GM10266 (cell line): ENCODE measurements around the gene USP19.

ENCODE experiments used
- DNase-seq: peaks from one replicate; pipeline ENCODE4 v3.0.0; 2012; ENCODE audit errors: extremely low spot score
- TF ChIP-seq, protein P1 (sequence below): IDR thresholded peaks from 2 replicates; pipeline ENCODE4 v1.5.1; 2012; ENCODE audit warnings: mild to moderate bottlenecking, low read depth; ENCODE audit not compliant: control insufficient read depth, insufficient read depth; ENCODE audit errors: missing control alignments

The USP19 gene, protein sequence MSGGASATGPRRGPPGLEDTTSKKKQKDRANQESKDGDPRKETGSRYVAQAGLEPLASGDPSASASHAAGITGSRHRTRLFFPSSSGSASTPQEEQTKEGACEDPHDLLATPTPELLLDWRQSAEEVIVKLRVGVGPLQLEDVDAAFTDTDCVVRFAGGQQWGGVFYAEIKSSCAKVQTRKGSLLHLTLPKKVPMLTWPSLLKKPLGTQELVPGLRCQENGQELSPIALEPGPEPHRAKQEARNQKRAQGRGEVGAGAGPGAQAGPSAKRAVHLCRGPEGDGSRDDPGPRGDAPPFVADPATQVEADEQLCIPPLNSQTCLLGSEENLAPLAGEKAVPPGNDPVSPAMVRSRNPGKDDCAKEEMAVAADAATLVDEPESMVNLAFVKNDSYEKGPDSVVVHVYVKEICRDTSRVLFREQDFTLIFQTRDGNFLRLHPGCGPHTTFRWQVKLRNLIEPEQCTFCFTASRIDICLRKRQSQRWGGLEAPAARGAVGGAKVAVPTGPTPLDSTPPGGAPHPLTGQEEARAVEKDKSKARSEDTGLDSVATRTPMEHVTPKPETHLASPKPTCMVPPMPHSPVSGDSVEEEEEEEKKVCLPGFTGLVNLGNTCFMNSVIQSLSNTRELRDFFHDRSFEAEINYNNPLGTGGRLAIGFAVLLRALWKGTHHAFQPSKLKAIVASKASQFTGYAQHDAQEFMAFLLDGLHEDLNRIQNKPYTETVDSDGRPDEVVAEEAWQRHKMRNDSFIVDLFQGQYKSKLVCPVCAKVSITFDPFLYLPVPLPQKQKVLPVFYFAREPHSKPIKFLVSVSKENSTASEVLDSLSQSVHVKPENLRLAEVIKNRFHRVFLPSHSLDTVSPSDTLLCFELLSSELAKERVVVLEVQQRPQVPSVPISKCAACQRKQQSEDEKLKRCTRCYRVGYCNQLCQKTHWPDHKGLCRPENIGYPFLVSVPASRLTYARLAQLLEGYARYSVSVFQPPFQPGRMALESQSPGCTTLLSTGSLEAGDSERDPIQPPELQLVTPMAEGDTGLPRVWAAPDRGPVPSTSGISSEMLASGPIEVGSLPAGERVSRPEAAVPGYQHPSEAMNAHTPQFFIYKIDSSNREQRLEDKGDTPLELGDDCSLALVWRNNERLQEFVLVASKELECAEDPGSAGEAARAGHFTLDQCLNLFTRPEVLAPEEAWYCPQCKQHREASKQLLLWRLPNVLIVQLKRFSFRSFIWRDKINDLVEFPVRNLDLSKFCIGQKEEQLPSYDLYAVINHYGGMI (N-terminal part only)

DNA sequence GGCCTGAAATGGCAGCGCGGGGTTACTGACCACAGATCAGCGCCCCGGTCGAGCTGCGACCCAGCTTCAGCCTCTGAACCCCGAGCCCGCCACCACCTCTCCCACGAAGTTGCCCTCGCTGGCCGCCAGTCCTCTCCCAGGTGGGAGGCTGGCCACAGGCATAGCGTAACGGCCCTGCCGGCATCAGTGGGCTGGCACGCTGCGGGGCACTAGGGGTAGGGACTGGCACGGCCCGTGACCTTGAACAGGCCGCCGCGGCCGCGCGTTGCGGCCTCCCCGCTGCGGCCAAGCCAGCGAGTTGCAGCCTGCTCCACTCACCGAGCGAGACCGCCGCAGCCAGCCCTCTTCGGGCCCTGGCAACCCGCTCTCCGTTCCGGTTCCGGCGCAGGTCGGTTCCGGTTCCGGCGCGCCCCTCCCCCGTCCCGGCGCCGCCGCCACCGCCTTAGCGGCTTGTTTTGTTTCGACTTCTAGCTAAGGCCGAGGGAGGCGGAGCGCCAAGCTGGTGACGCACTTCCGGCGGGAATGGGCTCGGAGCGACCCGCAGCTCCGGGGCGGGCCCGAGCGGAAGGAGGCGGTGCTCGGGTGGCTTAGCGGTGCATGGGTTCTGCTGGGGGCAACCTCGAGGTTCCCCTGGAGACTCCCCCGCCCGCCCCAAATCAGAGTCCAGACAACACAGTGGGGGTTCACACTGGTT is at the start of gene USP19:
TSS of gene USP19 (minus strand) at position 386 of the 694 bp plus-strand sequence. CDS start 1,678 bp downstream, outside the sequence.
- TF ChIP-seq, protein P1, sequence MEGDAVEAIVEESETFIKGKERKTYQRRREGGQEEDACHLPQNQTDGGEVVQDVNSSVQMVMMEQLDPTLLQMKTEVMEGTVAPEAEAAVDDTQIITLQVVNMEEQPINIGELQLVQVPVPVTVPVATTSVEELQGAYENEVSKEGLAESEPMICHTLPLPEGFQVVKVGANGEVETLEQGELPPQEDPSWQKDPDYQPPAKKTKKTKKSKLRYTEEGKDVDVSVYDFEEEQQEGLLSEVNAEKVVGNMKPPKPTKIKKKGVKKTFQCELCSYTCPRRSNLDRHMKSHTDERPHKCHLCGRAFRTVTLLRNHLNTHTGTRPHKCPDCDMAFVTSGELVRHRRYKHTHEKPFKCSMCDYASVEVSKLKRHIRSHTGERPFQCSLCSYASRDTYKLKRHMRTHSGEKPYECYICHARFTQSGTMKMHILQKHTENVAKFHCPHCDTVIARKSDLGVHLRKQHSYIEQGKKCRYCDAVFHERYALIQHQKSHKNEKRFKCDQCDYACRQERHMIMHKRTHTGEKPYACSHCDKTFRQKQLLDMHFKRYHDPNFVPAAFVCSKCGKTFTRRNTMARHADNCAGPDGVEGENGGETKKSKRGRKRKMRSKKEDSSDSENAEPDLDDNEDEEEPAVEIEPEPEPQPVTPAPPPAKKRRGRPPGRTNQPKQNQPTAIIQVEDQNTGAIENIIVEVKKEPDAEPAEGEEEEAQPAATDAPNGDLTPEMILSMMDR = no peak
- peak; percentile 97 for DNase-seq

DNA sequence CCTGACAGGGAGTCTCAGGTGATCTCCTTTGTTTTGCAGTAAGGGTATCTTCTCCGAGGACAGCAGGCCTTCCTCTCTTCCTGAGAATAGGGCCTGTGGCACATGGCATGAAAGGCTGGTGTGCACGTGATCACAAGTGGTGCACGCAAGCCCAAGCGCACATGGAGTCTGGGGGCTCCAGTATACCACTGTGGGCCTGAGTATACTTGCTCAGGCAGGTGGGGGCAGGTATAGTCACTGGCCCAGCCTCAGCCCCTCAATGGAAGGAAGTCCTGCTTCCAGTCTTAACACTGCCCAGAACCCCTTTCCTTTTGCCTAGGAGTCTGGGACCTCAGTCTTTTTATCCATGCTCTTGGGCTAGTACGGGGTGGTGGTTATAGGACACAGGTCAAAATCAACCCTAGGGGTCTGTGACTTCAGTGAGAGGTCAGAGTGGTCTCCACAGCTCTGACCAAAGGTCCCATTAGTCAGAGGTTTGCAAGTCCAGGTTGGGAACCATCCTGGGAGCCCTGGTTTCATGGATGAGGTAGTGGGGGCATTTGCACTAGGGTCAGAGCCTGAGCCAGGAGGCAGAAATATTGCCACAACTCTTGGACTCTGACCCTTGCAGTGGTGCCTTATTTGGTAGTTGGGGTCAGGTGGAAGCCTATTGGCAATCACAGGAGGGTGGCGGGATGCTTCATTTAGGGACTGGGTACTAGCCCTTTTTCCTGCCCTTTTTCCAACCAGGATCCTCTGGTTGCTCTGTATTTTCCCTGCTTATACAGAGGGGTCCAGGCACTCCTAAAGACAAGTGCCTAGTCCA is 46.3 kb upstream of the USP19 start:
- no peak for DNase-seq
- TF ChIP-seq, protein P1 = no peak

DNA sequence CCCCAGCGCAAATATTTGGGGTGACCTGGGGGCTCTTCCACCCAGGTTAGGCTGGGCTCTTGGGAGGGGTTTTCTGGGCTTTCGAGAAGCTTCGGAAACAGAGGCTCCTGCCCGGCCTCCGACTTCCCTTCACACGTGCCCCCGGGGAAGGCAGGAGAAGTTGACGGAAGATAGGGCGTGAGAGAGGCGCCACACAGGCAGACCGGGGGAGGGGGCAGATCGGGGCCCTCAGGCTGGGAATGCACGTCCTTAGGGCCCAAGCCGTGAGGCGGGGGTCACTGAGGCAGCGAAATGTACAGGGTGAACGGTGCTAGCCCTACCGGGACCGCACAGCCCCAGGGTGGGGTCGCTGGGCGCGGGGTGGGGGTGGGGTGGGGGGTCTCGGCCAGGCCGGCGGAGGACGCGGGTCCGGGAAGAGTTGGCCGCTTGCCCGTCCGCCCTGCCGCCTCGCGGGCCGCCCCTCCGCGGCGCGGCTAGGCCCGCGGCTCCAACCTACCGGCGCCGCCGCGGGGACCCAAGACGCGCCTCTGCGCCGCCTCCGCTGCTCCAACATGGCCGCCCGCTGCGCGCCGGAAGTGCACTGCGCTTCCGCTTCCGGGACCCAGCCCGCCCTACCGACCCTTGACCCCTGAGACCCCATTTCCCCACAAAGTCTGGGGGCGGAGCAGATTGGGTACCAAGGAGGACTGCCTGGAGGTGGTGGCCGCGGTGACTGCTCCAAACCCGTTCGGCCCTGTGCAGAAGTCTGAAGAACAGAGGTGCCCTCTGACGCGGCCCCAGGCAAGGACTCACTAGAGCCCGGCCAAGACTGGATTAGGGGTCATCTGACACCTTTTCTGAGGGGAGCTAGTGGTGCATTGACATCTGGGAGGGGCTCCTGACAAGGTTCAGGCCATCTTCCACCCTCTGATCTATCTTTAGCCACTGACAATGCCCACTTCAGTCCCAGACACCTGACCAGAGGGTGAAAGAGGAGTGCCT is 45.4 kb upstream of the USP19 start, which contains the start of gene CCDC71:
TSS of gene CCDC71 (minus strand) at position 561 of the 981 bp plus-strand sequence. CDS start 2,123 bp downstream, outside the sequence.
- TF ChIP-seq, protein P1 = no peak
- peak; percentile 96 for DNase-seq

DNA sequence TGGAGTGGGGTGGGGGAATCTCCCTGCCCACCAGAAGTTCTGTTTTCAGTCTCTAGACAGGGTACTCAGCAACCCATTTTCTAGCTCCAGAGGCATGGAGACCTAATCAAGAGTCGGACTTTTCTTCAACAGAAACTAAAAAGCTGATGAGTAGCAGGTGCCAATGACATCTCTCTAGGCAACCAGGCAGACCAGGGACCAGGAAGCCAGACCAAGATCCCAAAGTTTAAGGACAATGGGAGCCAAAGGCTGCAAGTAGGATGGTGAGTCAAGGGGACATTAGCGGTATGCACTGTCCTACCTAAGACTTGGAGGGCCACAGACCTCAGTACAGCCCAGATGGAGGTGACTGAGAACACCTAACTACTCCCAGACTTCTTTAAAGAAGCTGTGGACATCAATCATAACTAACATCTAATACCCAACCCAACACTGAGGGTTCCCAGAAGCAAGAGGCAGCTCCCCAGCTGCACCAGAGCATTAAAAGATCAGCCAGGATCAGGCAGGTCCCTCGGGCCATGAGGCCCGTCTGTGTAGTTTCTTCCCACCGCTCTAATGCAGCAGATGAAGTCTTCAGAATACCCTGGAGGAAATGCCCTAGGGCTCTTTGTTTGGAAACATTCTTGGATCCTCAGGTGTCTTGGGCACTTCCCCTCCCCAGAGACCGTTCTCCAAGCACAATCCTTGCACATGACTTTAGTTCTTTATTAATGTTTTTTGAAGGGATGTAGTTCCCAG is 44.5 kb upstream of the USP19 start:
- no peak for DNase-seq
- TF ChIP-seq, protein P1 = no peak

DNA sequence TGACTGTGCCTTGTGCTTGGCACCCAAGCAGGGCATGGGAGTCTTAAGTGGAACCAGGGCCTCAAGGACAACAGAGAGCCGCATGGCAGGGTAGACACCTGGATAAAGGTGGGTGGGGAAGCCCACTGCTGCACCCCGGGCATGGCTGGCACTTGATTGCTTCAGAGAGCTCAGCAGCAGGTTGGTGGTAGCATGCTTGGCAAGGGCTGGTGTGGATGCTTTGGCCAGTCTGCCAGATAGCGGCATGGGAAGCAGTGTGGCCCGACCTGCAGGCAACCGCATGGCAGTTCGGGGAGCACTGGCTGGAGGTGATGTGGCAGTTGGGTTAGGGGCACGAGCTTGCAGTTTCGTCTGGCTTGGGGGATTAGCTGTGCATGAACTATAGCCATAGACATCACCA is 43.0 kb upstream of the USP19 start:
- TF ChIP-seq, protein P1 = no peak
- no peak for DNase-seq
